CD4-positive, alpha-beta T cell (primary cell): Measurements from ENCODE around the gene DRC7. TPM values are rescaled to one million over a fixed set of nuclear protein-coding genes. Genes with fewer than 3 reads are reported as not detected.

Experiments used
- ATAC-seq: fragments of 200-7000 bp; cut with Tn5 transposase; one replicate; pipeline ENCODE4 v1.10.0; 2022; ENCODE audit warnings: mild to moderate bottlenecking; ENCODE audit not compliant: poor library complexity
- CTCF ChIA-PET: fragments of 350-600 bp; sonication (Branson Sonifier 250); formaldehyde crosslinking; loops from one replicate; lab custom pipeline; 2021; ENCODE audit warnings: antibody characterized with exemption, inconsistent platforms; lab: Charles Lee
- POLR2A ChIA-PET: fragments of 350-600 bp; sonication (Branson Sonifier 250); formaldehyde crosslinking; loops from one replicate; lab custom pipeline; 2021; ENCODE audit warnings: antibody characterized with exemption, inconsistent platforms; lab: Charles Lee
- DNase-seq, 14 experiments: peaks; one replicate each; pipeline ENCODE4 v3.0.0-alpha.2; 2013 to 2020; ENCODE audit warnings: mixed read lengths in 2 of 14
- H3K27ac ChIP-seq, 2 donors: one replicate each; pipeline versions ENCODE4 v1.5.1 to v1.7.0; 2013; ENCODE audit warnings: low read length in 2 of 2, low read depth in 1 of 2, mild to moderate bottlenecking in 1 of 2
- H3K27me3 ChIP-seq, 2 experiments: 1 replicate in 1 of 2; 2 replicates in 1 of 2; pipeline versions ENCODE4 v1.6.1 to v1.7.0; 2013; ENCODE audit warnings: low read length in 2 of 2, control low read depth in 1 of 2, mild to moderate bottlenecking in 1 of 2, moderate library complexity in 1 of 2; ENCODE audit not compliant: insufficient read depth in 2 of 2, control insufficient read depth in 1 of 2
- H3K36me3 ChIP-seq: one replicate; pipeline ENCODE4 v1.6.1; 2013; ENCODE audit warnings: low read length, control low read depth; ENCODE audit not compliant: insufficient read depth
- H3K4me1 ChIP-seq: one replicate; pipeline ENCODE4 v1.6.1; 2013; ENCODE audit warnings: low read length, control low read depth; ENCODE audit not compliant: insufficient read depth
- H3K4me3 ChIP-seq: one replicate; pipeline ENCODE4 v1.5.1; 2013; ENCODE audit warnings: mild to moderate bottlenecking, low read length, moderate library complexity
- H3K9me3 ChIP-seq, 2 experiments: 1 replicate in 1 of 2; 2 replicates in 1 of 2; pipeline versions ENCODE4 v1.6.1 to v1.7.0; 2013; ENCODE audit warnings: low read length in 2 of 2, mild to moderate bottlenecking in 2 of 2, control low read depth in 1 of 2, moderate library complexity in 1 of 2; ENCODE audit not compliant: control insufficient read depth in 1 of 2, insufficient read depth in 1 of 2
- H3K27ac Mint-ChIP-seq: one replicate; pipeline ENCODE4 v1.8.0; 2020; ENCODE audit warnings: mixed read lengths
- H3K27me3 Mint-ChIP-seq: one replicate; pipeline ENCODE4 v1.8.0; 2021; ENCODE audit warnings: mixed read lengths
- H3K36me3 Mint-ChIP-seq: one replicate; pipeline ENCODE4 v1.8.0; 2021; ENCODE audit warnings: low read depth, mixed read lengths
- H3K4me1 Mint-ChIP-seq: one replicate; pipeline ENCODE4 v1.8.0; 2021; ENCODE audit warnings: low read depth, mixed read lengths
- H3K4me3 Mint-ChIP-seq: one replicate; pipeline ENCODE4 v1.8.0; 2020; ENCODE audit warnings: mild to moderate bottlenecking, mixed read lengths
- H3K9me3 Mint-ChIP-seq: one replicate; pipeline ENCODE4 v1.8.0; 2020; ENCODE audit warnings: mixed read lengths
- CTCF ChIP-seq: fragments of 200-600 bp; IDR thresholded peaks from one replicate; pipeline ENCODE4 v1.8.0; 2022; ENCODE audit warnings: antibody characterized with exemption, mild to moderate bottlenecking
- intact Hi-C, 2 experiments: fragments of 100-400 bp; cut with DNase I in 1 of 2; cut with micrococcal nuclease in 1 of 2; formaldehyde crosslinking; loops; one replicate each; pipeline versions ENCODE4 v1.15.1 to v1.9.0; 2023 to 2025; cut with DNase I, micrococcal nuclease
- total RNA-seq, 174 experiments: library from RNA in 2 of 174; stranded (reverse) in 2 of 174; gene quantifications; one replicate each; pipeline ENCODE4 v1.2.3 and lab custom pipeline; 2021 to 2026

DRC7 gene
- total RNA-seq, 2 experiments from 2014 or later: not detected

DNA sequence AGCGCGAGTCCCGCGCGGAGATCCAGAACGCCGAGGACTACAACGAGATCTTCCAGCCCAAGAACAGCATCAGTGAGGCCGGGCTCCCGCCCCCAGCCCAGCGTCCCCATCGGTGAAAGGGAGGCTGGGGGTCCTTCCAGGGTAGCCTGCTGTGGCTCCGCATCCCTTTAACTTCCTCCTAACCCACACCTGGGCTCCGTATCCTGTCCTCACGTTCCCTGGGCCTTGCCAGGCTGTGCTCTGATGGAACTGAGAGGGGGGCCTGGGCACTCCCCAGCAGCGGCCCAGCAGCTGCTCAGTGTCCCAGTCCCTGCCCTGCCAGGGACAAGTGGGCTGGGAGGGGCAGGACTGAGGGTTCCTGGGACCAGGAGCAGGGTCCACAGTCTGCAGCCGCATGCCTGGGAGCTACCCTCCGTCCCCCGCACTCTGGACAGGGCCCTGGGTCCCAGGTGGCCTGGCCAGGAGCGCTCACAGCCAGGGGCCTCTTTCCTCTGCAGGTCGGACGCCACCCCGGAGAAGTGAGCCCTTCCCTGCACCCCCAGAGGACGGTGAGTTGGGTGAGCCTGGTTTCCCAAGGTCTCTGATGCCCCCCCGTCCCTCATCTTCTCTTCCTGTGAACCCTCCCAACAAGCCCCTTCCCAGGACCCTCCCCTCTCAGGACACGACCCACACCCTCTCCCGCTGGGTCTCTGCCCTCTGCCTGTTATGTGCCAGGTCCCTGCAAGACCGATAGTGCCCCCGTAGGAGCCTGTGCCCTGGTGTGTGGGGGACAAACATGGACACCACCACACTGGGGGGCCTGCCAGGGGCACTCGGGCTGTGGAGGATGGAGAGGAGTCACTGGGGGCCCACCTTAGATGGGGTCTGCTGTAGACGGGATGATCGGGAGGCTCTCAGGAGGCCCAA lies 59.1 kb downstream of the DRC7 start:
- Histone ChIP-seq H3K4me3 (no peak overlapping the region), H3K36me3 (peaks cover 9% of the 10 kb centered on the region), H3K27ac (no peak overlapping the region), H3K4me1 (peaks cover 15% of the 10 kb centered on the region), H3K9me3 (no peaks in the 10 kb centered on the region), H3K27me3 (no peaks in the 10 kb centered on the region)
- Mint-ChIP-seq H3K27me3 (no peaks in the 10 kb centered on the region), H3K4me1 (no peaks in the 10 kb centered on the region), H3K27ac (no peak overlapping the region), H3K9me3 (no peaks in the 10 kb centered on the region), H3K4me3 (no peak overlapping the region), H3K36me3 (peaks cover 11% of the 10 kb centered on the region)
- DNase-seq (no peak), ATAC-seq (no peak)
- CTCF ChIA-PET: no interaction called here
- intact Hi-C loops: loop anchor here in 1 of 2 experiments (10.0 kb wide), 1 partner anchor 111 kb away; no protein-coding TSS in a partner anchor
- no peak for TF ChIP-seq CTCF
- POLR2A ChIA-PET: no interaction called here

DNA sequence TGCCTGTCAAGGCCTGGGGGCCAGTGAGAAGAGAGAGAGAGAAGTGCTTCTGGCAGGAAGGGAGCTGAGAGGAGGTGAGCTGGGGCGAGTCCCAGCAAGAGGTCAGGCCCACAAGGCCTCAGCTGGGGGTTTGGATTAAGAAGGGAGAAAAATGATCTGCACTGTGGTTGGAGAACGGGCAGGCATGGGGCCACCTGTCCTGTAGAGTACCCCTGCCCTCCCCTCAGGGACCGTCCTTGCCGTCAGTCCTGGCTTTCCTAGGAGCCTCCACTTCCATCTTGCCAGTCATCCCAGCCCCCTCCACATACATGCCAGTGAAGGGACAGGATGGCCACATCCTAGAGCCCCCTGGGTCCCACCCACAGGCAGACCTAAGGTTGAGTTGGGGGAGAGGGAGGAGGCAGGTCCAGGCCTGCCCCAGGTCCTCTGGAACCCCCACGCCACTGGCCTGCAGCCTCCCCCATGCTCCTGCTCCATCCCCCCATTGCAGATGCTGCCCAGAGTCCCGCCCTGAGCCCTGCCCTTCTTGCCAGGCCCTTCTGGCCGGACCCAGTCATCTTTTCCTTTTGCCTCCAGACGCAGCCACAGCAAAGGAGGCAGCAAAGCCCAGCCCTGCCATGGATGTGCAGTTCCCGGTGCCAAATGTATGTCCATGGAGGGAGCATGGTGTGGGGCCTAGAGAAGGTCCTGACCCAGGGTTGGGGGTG lies 59.9 kb downstream of the DRC7 start:
- Histone ChIP-seq H3K4me3 (no peak overlapping the region), H3K9me3 (no peaks in the 10 kb centered on the region), H3K4me1 (peaks cover 15% of the 10 kb centered on the region), H3K27ac (no peak overlapping the region), H3K36me3 (peaks cover 9% of the 10 kb centered on the region), H3K27me3 (no peaks in the 10 kb centered on the region)
- Mint-ChIP-seq H3K36me3 (peaks cover 11% of the 10 kb centered on the region), H3K4me3 (no peak overlapping the region), H3K4me1 (no peaks in the 10 kb centered on the region), H3K27ac (no peak overlapping the region), H3K27me3 (no peaks in the 10 kb centered on the region), H3K9me3 (no peaks in the 10 kb centered on the region)
- CTCF ChIA-PET: no interaction called here
- POLR2A ChIA-PET: no interaction called here
- DNase-seq (no peak), ATAC-seq (no peak)
- no peak for TF ChIP-seq CTCF
- intact Hi-C loops: loop anchor here (5.0 to 10.0 kb wide), 3 partner anchors 110 to 733 kb away; no protein-coding TSS in a partner anchor

DNA sequence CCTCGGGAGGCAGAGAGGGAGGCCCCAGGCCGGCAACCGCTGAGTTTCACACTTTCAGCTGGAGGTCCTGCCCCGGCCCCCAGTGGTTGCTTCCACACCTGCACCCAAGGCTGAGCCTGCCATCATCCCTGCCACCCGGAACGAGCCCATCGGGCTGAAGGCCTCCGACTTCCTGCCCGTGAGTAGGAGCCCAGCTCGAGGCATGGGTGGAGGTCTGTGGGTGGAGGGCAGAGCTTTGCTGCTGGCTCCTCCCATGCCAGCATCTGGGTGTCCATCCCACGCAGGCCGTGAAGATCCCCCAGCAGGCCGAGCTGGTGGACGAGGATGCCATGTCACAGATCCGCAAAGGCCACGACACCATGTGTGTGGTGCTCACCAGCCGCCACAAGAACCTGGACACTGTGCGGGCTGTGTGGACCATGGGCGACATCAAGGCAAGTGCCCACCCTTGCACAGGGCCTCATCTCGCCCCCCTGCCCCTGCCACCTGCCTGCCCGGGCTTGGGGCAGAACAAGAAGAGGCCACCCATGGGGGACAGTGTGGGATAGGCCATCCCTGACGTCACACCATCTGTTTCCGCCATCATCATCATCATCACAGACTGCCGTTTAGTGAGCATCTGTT lies 60.6 kb downstream of the DRC7 start:
- Mint-ChIP-seq H3K9me3 (no peaks in the 10 kb centered on the region), H3K4me3 (no peak overlapping the region), H3K27ac (no peak overlapping the region), H3K4me1 (no peaks in the 10 kb centered on the region), H3K27me3 (no peaks in the 10 kb centered on the region), H3K36me3 (peaks cover 11% of the 10 kb centered on the region)
- ATAC-seq (no peak), DNase-seq (no peak)
- H3K4me1 ChIP-seq: peaks cover 15% of the 10 kb centered on the region
- ChIA-PET POLR2A (no interaction called here), CTCF (no interaction called here)
- intact Hi-C loops: loop anchor here (5.0 to 10.0 kb wide), 3 partner anchors 110 to 732 kb away; no protein-coding TSS in a partner anchor
- H3K36me3 ChIP-seq: peaks cover 9% of the 10 kb centered on the region
- TF ChIP-seq CTCF: no peak
- no peaks in the 10 kb centered on the region for H3K27me3 ChIP-seq
- no peak overlapping the region for H3K27ac ChIP-seq
- no peaks in the 10 kb centered on the region for H3K9me3 ChIP-seq
- H3K4me3 ChIP-seq: no peak overlapping the region
